GM13976 (cell line): ENCODE results near the gene SRRM4.
"Not testable (repeated sequence)": the region's sequence is repeated elsewhere in the genome, so short reads cannot be mapped to it uniquely, and the experiment has no call there.

ENCODE experiments used
- DNase-seq: peaks from one replicate; pipeline ENCODE4 v3.0.0; 2012; ENCODE audit warnings: low spot score
- in situ Hi-C: fragments of 300-500 bp; cut with MboI; formaldehyde crosslinking; loops from one replicate; pipeline ENCODE4 v1.12.0; 2022; ENCODE audit warnings: low sequenced_read_pairs, mixed read lengths, inconsistent platforms; ENCODE audit not compliant: unreplicated experiment
- TF ChIP-seq, protein P1 (sequence below): IDR thresholded peaks from 2 replicates; pipeline ENCODE4 v1.5.1; 2012; ENCODE audit warnings: borderline replicate concordance, mild to moderate bottlenecking; ENCODE audit not compliant: insufficient read depth; ENCODE audit errors: extremely low read depth, missing control alignments, control extremely low read depth

Gene SRRM4

DNA sequence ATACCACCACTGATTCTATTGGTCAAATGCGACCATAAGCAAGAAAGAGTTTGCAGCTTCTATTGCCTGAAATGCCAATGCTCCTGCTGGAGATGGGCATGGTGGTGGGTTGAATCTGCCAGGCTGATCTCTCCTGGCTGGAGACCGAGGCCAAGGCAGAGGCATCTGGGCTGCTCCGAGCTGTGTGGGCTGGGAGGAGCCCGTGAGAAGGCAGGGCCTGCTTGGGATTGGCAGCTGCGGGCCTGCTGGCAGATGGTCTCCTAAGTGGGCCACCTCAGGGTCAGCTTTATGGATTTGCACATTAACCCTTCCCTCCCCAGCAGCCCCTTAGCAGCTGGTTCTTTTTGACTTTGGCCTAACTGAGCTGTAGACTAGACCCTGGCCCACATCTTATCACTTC lies 25.4 kb downstream of the SRRM4 start:
- no peak for DNase-seq
- TF ChIP-seq, protein P1, sequence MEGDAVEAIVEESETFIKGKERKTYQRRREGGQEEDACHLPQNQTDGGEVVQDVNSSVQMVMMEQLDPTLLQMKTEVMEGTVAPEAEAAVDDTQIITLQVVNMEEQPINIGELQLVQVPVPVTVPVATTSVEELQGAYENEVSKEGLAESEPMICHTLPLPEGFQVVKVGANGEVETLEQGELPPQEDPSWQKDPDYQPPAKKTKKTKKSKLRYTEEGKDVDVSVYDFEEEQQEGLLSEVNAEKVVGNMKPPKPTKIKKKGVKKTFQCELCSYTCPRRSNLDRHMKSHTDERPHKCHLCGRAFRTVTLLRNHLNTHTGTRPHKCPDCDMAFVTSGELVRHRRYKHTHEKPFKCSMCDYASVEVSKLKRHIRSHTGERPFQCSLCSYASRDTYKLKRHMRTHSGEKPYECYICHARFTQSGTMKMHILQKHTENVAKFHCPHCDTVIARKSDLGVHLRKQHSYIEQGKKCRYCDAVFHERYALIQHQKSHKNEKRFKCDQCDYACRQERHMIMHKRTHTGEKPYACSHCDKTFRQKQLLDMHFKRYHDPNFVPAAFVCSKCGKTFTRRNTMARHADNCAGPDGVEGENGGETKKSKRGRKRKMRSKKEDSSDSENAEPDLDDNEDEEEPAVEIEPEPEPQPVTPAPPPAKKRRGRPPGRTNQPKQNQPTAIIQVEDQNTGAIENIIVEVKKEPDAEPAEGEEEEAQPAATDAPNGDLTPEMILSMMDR = no peak
- in situ Hi-C loops = no loop called here

DNA sequence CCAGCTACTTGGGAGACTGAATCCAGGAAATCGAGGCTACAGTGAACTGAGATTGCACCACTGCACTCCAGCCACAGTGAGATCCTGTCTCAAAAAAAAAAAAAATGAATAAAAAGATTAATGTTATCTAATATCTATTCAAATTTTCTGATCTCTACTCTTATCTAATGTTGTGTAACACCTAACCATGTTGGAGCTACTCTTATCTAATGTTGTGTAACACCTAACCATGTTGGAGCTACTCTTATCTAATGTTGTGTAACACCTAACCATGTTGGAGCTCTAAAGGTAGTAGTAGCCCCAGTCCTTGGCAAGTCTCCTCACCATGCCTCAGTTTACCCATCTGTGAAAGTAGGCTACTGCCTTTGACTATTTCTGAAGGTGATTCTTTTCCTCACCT lies 26.9 kb downstream of the SRRM4 start:
- DNase-seq, in situ Hi-C loops: not testable (repeated sequence)

DNA sequence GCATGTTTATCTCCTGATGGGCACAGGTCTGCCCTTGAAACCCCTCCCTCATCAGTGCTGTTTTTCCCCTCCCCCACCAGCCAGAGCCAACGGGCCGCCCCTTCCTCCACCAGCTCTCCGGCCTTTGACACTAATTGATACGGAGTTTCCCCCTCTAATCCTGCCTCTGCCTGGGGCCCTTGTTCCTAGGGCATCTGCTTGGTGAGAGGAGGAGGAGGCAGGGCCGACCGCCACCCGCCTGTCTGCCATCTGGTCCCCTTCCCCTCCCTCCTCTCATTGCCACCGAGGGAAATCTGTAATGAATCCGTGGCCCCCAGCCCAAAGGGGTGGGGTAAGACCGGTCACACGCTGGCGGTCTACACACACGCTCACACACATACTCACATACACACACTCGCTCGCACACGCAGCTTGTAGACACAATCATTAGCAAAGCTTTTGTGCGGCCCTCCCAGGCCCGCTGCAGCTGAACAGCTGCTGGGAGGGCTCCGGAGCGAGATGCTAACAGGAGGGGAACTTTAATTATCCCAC lies 27.4 kb downstream of the SRRM4 start:
- TF ChIP-seq, protein P1 = no peak
- DNase-seq = no peak
- in situ Hi-C loops = no loop called here

DNA sequence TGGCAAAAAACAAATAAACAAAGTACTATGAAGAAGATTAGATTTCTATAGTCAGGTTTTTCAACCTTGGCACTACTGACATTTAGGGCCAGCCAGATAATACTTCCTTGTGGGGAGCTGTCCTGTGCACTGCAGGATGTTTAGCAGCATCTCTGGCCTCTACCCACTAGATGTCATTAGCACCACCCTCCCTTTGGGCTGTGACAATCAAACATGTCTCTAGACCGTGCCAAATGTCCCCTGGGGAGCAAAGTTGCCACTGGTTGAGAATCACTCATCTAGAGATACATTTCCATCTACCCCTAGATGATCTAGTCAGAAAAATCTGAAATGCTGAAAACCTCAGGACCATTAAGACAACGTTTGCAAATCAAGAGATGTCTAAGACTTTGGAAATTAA lies 29.9 kb downstream of the SRRM4 start:
- TF ChIP-seq, protein P1 = no peak
- in situ Hi-C loops = no loop called here
- no peak for DNase-seq

DNA sequence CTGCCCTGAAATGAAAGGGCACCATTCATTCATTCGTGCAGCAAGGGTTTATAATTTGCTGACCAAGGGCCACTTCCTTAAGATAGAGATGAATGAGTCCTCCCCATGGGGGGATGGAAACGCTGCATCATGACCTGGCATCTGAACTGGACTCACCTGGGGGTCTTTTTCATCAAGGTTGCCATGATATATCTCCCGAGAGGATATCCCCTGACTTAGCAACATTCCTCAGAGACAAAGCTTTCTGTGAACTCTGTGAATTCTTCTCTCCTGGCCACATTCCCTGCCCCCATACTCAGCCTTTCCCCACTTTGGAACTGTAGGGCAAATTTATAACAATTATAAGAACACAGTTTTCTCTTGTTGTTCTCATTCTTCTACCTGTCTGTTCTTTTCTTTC lies 30.8 kb downstream of the SRRM4 start:
- in situ Hi-C loops = no loop called here
- TF ChIP-seq, protein P1 = no peak
- no peak for DNase-seq

DNA sequence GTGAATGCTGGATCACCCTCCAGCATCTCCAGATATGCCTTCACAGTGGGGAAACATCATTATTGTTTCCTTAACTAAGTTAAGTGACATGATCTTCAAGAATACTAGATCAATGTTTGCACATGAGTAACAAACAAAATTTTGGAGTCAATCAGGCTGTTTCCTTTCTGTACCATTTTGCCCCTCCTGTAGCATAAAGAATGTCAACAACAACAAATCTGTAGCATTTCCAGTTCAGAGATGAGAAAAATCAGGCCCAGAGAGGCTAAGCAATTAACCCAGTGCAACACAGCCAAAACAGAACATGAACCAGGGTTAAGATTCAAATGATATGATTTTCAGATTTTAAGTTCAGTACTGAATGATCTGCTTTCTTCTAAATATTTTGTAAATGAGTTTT lies 31.7 kb downstream of the SRRM4 start:
- DNase-seq = no peak
- in situ Hi-C loops = no loop called here
- TF ChIP-seq, protein P1 = no peak

DNA sequence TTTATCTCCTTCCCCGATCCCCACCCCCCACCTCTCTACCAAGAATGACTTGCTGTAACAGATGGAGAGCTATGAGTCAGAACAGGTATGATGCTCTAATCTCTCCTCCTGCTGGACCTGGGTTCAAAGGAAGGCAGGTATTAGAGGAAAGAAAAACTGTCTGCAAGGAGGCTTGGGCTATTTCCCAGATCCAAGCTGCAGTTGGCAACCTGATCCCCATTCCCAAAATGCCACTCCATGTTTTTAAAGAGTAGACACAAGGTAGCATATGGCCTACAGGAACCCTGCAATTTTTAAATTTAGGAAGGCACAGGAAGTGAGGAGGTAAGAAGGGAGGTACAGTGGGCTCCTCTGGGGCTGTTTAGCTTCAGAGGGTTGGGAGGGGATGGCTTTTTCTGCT lies 33.0 kb downstream of the SRRM4 start:
- TF ChIP-seq, protein P1 = no peak
- no peak for DNase-seq
- in situ Hi-C loops = no loop called here
